Astrocyte (in vitro differentiated cells and primary cell): Measurements from ENCODE around the gene FBXL4. TPM values are rescaled to one million over a fixed set of nuclear protein-coding genes. Genes with fewer than 3 reads are reported as not detected.
"Not testable (repeated sequence)": the region's sequence is repeated elsewhere in the genome, so short reads cannot be mapped to it uniquely, and the experiment has no call there.

Source experiments
- DNase-seq: peaks from one replicate; pipeline ENCODE4 v3.0.0-alpha.2; 2010; ENCODE audit warnings: low read depth
- FAIRE-seq: peaks from 2 replicates; lab custom pipeline; 2011; peaks lifted over from hg19 to GRCh38; lab: Jason Lieb, UNC
- H2AFZ ChIP-seq: 2 replicates; pipeline ENCODE4 v1.6.0; 2012; ENCODE audit warnings: low read depth, low read length, inconsistent platforms
- H3K27ac ChIP-seq: 2 replicates; pipeline ENCODE4 v1.5.1; 2011; ENCODE audit warnings: low read depth, low read length, inconsistent platforms
- H3K27me3 ChIP-seq: 2 replicates; pipeline ENCODE4 v1.6.0; 2011; ENCODE audit warnings: low read length, inconsistent platforms; ENCODE audit not compliant: insufficient read depth
- H3K36me3 ChIP-seq: 2 replicates; pipeline ENCODE4 v1.5.1; 2011; ENCODE audit warnings: low read length, inconsistent platforms; ENCODE audit not compliant: insufficient read depth
- H3K4me1 ChIP-seq: 2 replicates; pipeline ENCODE4 v1.5.1; 2011; ENCODE audit warnings: low read length, inconsistent platforms; ENCODE audit not compliant: insufficient read depth
- H3K4me2 ChIP-seq: 2 replicates; pipeline ENCODE4 v1.6.0; 2012; ENCODE audit warnings: low read length, inconsistent platforms
- H3K4me3 ChIP-seq: 2 replicates; pipeline ENCODE4 v1.5.1; 2011; ENCODE audit warnings: low read depth, mild to moderate bottlenecking, low read length, inconsistent platforms; ENCODE audit not compliant: insufficient read depth
- H3K79me2 ChIP-seq: 2 replicates; pipeline ENCODE4 v1.6.0; 2012; ENCODE audit warnings: mild to moderate bottlenecking, low read length, inconsistent platforms; ENCODE audit not compliant: insufficient read depth
- H3K9ac ChIP-seq: 2 replicates; pipeline ENCODE4 v1.6.0; 2012; ENCODE audit warnings: mild to moderate bottlenecking, low read length, inconsistent platforms
- H3K9me3 ChIP-seq: 2 replicates; pipeline ENCODE4 v1.5.1; 2012; ENCODE audit warnings: low read depth, mild to moderate bottlenecking, low read length, inconsistent platforms; ENCODE audit not compliant: insufficient read depth
- H4K20me1 ChIP-seq: 2 replicates; pipeline ENCODE4 v1.6.0; 2012; ENCODE audit warnings: low read length, inconsistent platforms; ENCODE audit not compliant: insufficient read depth
- H3K27ac Mint-ChIP-seq: one replicate; pipeline ENCODE4 v1.8.0; 2021; ENCODE audit warnings: mild to moderate bottlenecking, mixed read lengths; ENCODE audit not compliant: unreplicated experiment
- H3K27me3 Mint-ChIP-seq: one replicate; pipeline ENCODE4 v1.8.0; 2021; ENCODE audit warnings: low read depth, mixed read lengths; ENCODE audit not compliant: unreplicated experiment
- H3K36me3 Mint-ChIP-seq: one replicate; pipeline ENCODE4 v1.8.0; 2021; ENCODE audit warnings: low read depth, mixed read lengths; ENCODE audit not compliant: unreplicated experiment
- H3K4me1 Mint-ChIP-seq: one replicate; pipeline ENCODE4 v1.8.0; 2021; ENCODE audit warnings: low read depth, mixed read lengths; ENCODE audit not compliant: unreplicated experiment
- H3K4me3 Mint-ChIP-seq: one replicate; pipeline ENCODE4 v1.8.0; 2021; ENCODE audit warnings: mild to moderate bottlenecking, moderate library complexity, mixed read lengths; ENCODE audit not compliant: unreplicated experiment
- H3K9me3 Mint-ChIP-seq: one replicate; pipeline ENCODE4 v1.8.0; 2021; ENCODE audit warnings: mild to moderate bottlenecking, mixed read lengths; ENCODE audit not compliant: unreplicated experiment
- EZH2 ChIP-seq: IDR thresholded peaks from 2 replicates; pipeline ENCODE4 v1.6.1; 2012; ENCODE audit warnings: mild to moderate bottlenecking, low read length, inconsistent platforms; ENCODE audit not compliant: insufficient read depth
- total RNA-seq: library from RNA; stranded (reverse); gene quantifications from 2 replicates; pipeline ENCODE4 v1.2.1, GENCODE V29; 2021
- TF ChIP-seq, protein P1 (sequence below): IDR thresholded peaks from 2 replicates; pipeline ENCODE4 v1.5.1; 2011; ENCODE audit warnings: low read depth, mild to moderate bottlenecking, inconsistent platforms, low read length, moderate library complexity; ENCODE audit not compliant: insufficient read depth

Gene FBXL4
- total RNA-seq, 1 donor from 2014 or later: 16.1 TPM

- Histone ChIP-seq H3K27ac (no peak overlapping the region), H2AFZ (no peak overlapping the region), H3K9me3 (no peaks in the 10 kb centered on the region), H3K9ac (no peak overlapping the region), H3K27me3 (no peaks in the 10 kb centered on the region), H4K20me1 (peaks cover 13% of the 10 kb centered on the region), H3K4me3 (no peak overlapping the region), H3K36me3 (peaks cover 3% of the 10 kb centered on the region), H3K4me2 (no peak overlapping the region), H3K4me1 (peaks cover 3% of the 10 kb centered on the region), H3K79me2 (peaks cover 7% of the 10 kb centered on the region)
- H3K4me1 Mint-ChIP-seq: peaks cover 6% of the 10 kb centered on the region
- no peak overlapping the region for H3K4me3 Mint-ChIP-seq
- H3K9me3 Mint-ChIP-seq: no peaks in the 10 kb centered on the region
- DNase-seq (no peak), FAIRE-seq (no peak)
- no peak overlapping the region for H3K27ac Mint-ChIP-seq
- no peak for TF ChIP-seq EZH2
- TF ChIP-seq, protein P1, sequence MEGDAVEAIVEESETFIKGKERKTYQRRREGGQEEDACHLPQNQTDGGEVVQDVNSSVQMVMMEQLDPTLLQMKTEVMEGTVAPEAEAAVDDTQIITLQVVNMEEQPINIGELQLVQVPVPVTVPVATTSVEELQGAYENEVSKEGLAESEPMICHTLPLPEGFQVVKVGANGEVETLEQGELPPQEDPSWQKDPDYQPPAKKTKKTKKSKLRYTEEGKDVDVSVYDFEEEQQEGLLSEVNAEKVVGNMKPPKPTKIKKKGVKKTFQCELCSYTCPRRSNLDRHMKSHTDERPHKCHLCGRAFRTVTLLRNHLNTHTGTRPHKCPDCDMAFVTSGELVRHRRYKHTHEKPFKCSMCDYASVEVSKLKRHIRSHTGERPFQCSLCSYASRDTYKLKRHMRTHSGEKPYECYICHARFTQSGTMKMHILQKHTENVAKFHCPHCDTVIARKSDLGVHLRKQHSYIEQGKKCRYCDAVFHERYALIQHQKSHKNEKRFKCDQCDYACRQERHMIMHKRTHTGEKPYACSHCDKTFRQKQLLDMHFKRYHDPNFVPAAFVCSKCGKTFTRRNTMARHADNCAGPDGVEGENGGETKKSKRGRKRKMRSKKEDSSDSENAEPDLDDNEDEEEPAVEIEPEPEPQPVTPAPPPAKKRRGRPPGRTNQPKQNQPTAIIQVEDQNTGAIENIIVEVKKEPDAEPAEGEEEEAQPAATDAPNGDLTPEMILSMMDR: no peak
- H3K27me3 Mint-ChIP-seq: no peaks in the 10 kb centered on the region
- peaks cover 6% of the 10 kb centered on the region for H3K36me3 Mint-ChIP-seq
Observed at GRCh38 chr6:98925831-98926230, 21.9 kb downstream of the FBXL4 start.

GRCh38 chr6:98924647-98925046 is 23.1 kb downstream of the FBXL4 start:
- no peaks in the 10 kb centered on the region for H3K9me3 Mint-ChIP-seq
- Histone ChIP-seq H3K9ac (no peak overlapping the region), H3K4me1 (peaks cover under 1% of the 10 kb centered on the region), H4K20me1 (peaks cover 11% of the 10 kb centered on the region), H3K27ac (no peak overlapping the region), H3K9me3 (no peaks in the 10 kb centered on the region), H3K4me3 (no peak overlapping the region), H3K27me3 (no peaks in the 10 kb centered on the region), H2AFZ (no peak overlapping the region), H3K4me2 (no peak overlapping the region), H3K36me3 (peaks cover 3% of the 10 kb centered on the region), H3K79me2 (peaks cover 6% of the 10 kb centered on the region)
- TF ChIP-seq EZH2: no peak
- TF ChIP-seq, protein P1: no peak
- peaks cover 6% of the 10 kb centered on the region for H3K36me3 Mint-ChIP-seq
- H3K27me3 Mint-ChIP-seq: no peaks in the 10 kb centered on the region
- DNase-seq: no peak
- H3K4me3 Mint-ChIP-seq: no peak overlapping the region
- FAIRE-seq: no peak
- H3K4me1 Mint-ChIP-seq: peaks cover 8% of the 10 kb centered on the region
- H3K27ac Mint-ChIP-seq: no peak overlapping the region

DNA sequence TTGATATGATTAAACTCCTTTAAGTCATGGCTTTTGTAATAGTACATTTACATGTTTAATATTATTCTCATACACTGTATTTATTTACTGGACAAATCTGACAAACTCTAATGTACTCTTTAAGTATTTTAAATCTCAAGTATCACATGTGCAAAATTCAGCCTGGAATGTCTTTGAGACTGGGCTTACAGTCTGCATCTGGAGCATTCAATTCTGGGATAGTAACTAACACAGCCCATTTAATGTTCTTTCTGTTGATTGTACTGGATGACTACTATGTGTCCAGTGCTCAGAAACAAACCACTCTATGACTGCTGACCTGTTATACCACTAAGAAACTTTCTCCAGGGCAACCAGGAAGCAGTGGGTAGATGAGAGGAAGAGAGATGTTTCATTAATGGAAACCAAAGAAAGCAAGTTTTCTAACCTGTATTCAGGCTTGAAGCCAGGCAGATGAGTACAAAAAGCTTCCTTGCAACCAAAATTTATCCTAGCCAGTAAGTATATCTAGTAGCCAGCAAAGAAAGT is 26.8 kb downstream of the FBXL4 start:
- H3K9me3 Mint-ChIP-seq: no peaks in the 10 kb centered on the region
- H3K4me3 ChIP-seq: no peak overlapping the region
- H3K4me2 ChIP-seq: no peak overlapping the region
- peaks cover 8% of the 10 kb centered on the region for H3K4me1 Mint-ChIP-seq
- no peak overlapping the region for H3K4me3 Mint-ChIP-seq
- H2AFZ ChIP-seq: no peak overlapping the region
- H3K4me1 ChIP-seq: no peaks in the 10 kb centered on the region
- FAIRE-seq: no peak
- TF ChIP-seq EZH2: no peak
- TF ChIP-seq, protein P1: no peak
- no peak overlapping the region for H3K9ac ChIP-seq
- H4K20me1 ChIP-seq: peaks cover 7% of the 10 kb centered on the region
- no peaks in the 10 kb centered on the region for H3K27me3 ChIP-seq
- no peaks in the 10 kb centered on the region for H3K79me2 ChIP-seq
- H3K36me3 Mint-ChIP-seq: peaks cover 6% of the 10 kb centered on the region
- H3K27ac Mint-ChIP-seq: no peak overlapping the region
- H3K9me3 ChIP-seq: no peaks in the 10 kb centered on the region
- no peaks in the 10 kb centered on the region for H3K27me3 Mint-ChIP-seq
- no peak for DNase-seq
- no peak overlapping the region for H3K27ac ChIP-seq
- no peaks in the 10 kb centered on the region for H3K36me3 ChIP-seq

GRCh38 chr6:98910946-98911345 is 36.8 kb downstream of the FBXL4 start:
- not testable (repeated sequence) for H3K36me3 ChIP-seq, H3K4me3 ChIP-seq, H2AFZ ChIP-seq, H3K27ac ChIP-seq, H3K27me3 ChIP-seq, H3K4me3 Mint-ChIP-seq, H3K4me1 ChIP-seq, H3K9me3 ChIP-seq, H3K4me1 Mint-ChIP-seq, H3K79me2 ChIP-seq, H3K27ac Mint-ChIP-seq, DNase-seq, H3K27me3 Mint-ChIP-seq, FAIRE-seq, H3K9ac ChIP-seq, H4K20me1 ChIP-seq, H3K4me2 ChIP-seq
- peaks cover 14% of the 10 kb centered on the region for H3K9me3 Mint-ChIP-seq
- H3K36me3 Mint-ChIP-seq: peaks cover 27% of the 10 kb centered on the region
